Smooth muscle cell (in vitro differentiated cells): Measurements from ENCODE around the gene STIM1. TPM values are rescaled to one million over a fixed set of nuclear protein-coding genes. Genes with fewer than 3 reads are reported as not detected.

ENCODE experiments used
- DNase-seq: peaks from one replicate; lab custom pipeline; 2025; ENCODE audit not compliant: unreplicated experiment; lab: John Stamatoyannopoulos, UW
- H2AFZ ChIP-seq: fragments of 200-600 bp; sonication (generic); 2 replicates; pipeline ENCODE4 v1.6.0; 2016; ENCODE audit warnings: antibody characterized with exemption, low read depth, mild to moderate bottlenecking
- H3F3A ChIP-seq: fragments of 200-600 bp; sonication (generic); 2 replicates; pipeline ENCODE4 v1.6.0; 2017; ENCODE audit warnings: antibody characterized with exemption, low read depth
- H3K27ac ChIP-seq: fragments of 200-600 bp; sonication (generic); 2 replicates; pipeline ENCODE4 v1.5.1; 2016; ENCODE audit warnings: low read depth, mild to moderate bottlenecking
- H3K27me3 ChIP-seq: fragments of 200-600 bp; sonication (generic); 2 replicates; pipeline ENCODE4 v1.6.1; 2016; ENCODE audit warnings: low read depth, mild to moderate bottlenecking
- H3K36me3 ChIP-seq: fragments of 200-600 bp; sonication (generic); 2 replicates; pipeline ENCODE4 v1.5.1; 2016; ENCODE audit warnings: low read depth
- H3K4me1 ChIP-seq: fragments of 200-600 bp; sonication (generic); 2 replicates; pipeline ENCODE4 v1.5.1; 2016; ENCODE audit warnings: low read depth
- H3K4me2 ChIP-seq: fragments of 200-600 bp; sonication (generic); 2 replicates; pipeline ENCODE4 v1.6.0; 2016; ENCODE audit warnings: mild to moderate bottlenecking
- H3K4me3 ChIP-seq: fragments of 200-600 bp; sonication (generic); 2 replicates; pipeline ENCODE4 v1.5.1; 2016; ENCODE audit warnings: mild to moderate bottlenecking
- H3K79me2 ChIP-seq: fragments of 200-600 bp; sonication (generic); 2 replicates; pipeline ENCODE4 v1.6.0; 2016; ENCODE audit warnings: low read depth, mild to moderate bottlenecking
- H3K9ac ChIP-seq: fragments of 200-600 bp; sonication (generic); 2 replicates; pipeline ENCODE4 v1.6.0; 2016; ENCODE audit warnings: low read depth
- H3K9me3 ChIP-seq: fragments of 200-600 bp; sonication (generic); replicated peaks from 2 replicates; pipeline ENCODE4 v1.5.1; 2016; ENCODE audit warnings: low read depth
- H4K20me1 ChIP-seq: fragments of 200-600 bp; sonication (generic); 2 replicates; pipeline ENCODE4 v1.6.0; 2016; ENCODE audit warnings: low read depth
- WGBS: methylation state at CpG from one replicate; pipeline ENCODE4 v1.1.7; 2016; ENCODE audit warnings: low lambda C conversion rate; 5-methylcytosine and 5-hydroxymethylcytosine counted together
- polyA plus RNA-seq: library from polyadenylated mRNA; unstranded; fragments of >200 nt; fragmentation: Nextera tagmentation; extraction: Ambion mirVana; gene quantifications from 2 replicates; pipeline ENCODE4 v1.2.1, GENCODE V29; 2016
- total RNA-seq: library from RNA; depleted of rRNA; stranded (reverse); fragments of >200 nt; gene quantifications from 2 replicates; pipeline ENCODE4 v1.2.3, GENCODE V29; 2014
- TF ChIP-seq, protein P1 (sequence below): fragments of 200-600 bp; sonication (generic); IDR thresholded peaks from 2 replicates; pipeline ENCODE4 v1.5.1; 2017; ENCODE audit warnings: borderline replicate concordance, mild to moderate bottlenecking, antibody characterized with exemption; ENCODE audit not compliant: insufficient read depth, poor library complexity, severe bottlenecking

STIM1 gene
- total and polyA plus RNA-seq, 2 experiments from 2014 or later = 15.3 to 31.5 TPM

DNA sequence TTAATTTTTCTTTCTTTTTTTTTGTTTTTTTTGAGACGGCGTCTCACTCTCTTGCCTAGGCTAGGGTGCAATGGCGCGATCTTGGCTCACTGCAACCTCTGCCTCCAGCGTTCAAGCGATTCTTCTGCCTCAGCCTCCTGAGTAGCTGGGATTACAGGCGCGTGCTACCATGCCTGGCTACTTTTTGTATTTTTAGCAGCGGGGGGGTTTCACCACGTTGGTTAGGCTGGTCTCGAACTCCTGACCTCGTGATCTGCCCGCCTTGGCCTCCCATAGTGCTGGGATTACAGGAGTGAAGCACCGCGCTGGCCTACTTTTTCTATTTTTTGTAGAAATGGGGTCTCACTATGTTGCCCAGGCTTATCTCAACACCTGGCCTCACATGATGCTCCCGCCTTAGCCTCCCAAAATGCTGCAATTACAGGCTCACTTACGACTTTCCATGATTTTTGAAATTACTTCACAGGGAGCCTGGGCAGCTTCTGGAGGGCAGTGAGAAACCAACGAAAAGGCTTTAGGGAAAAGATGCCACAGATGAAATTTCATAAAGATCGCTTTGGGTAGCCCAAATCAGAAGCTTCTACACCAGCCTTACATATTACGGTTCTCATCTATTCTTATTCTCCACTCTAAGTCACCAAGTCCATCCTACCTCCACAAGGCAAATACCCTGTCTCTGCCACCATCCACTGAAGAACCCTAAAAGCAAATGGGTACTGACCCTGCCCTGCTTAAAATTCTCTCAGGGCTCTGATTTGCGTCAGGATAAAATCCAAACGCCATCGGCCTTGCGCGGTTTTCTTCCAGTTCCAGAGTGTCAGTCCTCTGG is 238.3 kb downstream of the STIM1 start:
- H3F3A ChIP-seq = no peaks in the 10 kb centered on the region
- peaks cover 26% of the 10 kb centered on the region for H3K79me2 ChIP-seq
- no peaks in the 10 kb centered on the region for H3K9me3 ChIP-seq
- peaks cover 12% of the 10 kb centered on the region for H3K4me1 ChIP-seq
- TF ChIP-seq, protein P1, sequence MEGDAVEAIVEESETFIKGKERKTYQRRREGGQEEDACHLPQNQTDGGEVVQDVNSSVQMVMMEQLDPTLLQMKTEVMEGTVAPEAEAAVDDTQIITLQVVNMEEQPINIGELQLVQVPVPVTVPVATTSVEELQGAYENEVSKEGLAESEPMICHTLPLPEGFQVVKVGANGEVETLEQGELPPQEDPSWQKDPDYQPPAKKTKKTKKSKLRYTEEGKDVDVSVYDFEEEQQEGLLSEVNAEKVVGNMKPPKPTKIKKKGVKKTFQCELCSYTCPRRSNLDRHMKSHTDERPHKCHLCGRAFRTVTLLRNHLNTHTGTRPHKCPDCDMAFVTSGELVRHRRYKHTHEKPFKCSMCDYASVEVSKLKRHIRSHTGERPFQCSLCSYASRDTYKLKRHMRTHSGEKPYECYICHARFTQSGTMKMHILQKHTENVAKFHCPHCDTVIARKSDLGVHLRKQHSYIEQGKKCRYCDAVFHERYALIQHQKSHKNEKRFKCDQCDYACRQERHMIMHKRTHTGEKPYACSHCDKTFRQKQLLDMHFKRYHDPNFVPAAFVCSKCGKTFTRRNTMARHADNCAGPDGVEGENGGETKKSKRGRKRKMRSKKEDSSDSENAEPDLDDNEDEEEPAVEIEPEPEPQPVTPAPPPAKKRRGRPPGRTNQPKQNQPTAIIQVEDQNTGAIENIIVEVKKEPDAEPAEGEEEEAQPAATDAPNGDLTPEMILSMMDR = no peak
- no peaks in the 10 kb centered on the region for H3K36me3 ChIP-seq
- H3K9ac ChIP-seq = peak overlapping the region; percentile 87
- H2AFZ ChIP-seq = peak overlapping the region; percentile 70
- peak overlapping the region; percentile 70 for H3K4me3 ChIP-seq
- WGBS = 72% methylated on average over 25 of the region's 25 CpGs
- peak overlapping the region; percentile 90 for H3K27ac ChIP-seq
- H4K20me1 ChIP-seq = no peaks in the 10 kb centered on the region
- DNase-seq = no peak
- no peaks in the 10 kb centered on the region for H3K27me3 ChIP-seq
- H3K4me2 ChIP-seq = peak overlapping the region; percentile 86

DNA sequence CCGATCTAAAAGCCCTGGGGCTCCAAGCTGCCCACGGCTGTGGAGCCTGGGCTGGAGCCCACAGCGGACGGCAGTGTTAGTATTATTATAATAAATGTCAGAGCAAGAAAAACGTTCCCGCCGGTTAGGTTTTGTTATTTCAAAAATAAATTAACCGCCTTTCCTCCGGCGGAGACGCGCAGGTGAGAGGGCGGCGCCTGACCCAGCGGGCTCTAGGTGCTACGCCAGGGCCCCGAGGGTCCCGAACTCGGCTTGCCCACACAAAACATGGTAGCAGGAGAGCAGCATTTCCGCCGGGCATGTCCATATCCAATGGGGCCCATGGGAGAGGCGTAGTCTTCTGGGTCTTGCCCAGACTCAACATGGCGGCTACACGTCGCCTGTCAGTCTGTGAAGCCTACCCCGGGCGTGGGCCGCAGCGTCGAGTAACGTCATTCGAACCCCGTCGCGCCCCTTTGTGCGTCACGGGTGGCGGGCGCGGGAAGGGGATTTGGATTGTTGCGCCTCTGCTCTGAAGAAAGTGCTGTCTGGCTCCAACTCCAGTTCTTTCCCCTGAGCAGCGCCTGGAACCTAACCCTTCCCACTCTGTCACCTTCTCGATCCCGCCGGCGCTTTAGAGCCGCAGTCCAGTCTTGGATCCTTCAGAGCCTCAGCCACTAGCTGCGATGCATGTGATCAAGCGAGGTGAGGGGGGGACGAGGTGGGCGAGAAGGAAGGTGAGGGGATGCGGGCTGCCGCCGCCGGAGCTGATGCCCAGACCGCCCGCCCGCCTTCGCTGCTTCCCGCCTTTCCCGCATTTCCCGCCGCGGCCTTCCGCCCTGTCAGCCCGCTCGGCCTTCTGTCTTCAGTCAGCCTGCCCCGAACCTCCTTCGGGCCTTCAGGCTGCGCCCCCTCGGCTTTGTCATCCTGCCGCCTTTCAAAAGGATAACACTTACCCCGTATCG is 239.2 kb downstream of the STIM1 start, which contains the start of gene RRM1:
Gene RRM1, plus strand, starts transcription at position 452 of the 944 bp plus-strand sequence. Its CDS starts 214 bp downstream, at position 666.
- Histone ChIP-seq H3K4me2 (peak within 1 kb of the TSS; percentile 86), H4K20me1 (no peaks in the 10 kb centered on the region), H2AFZ (peak within 1 kb of the TSS; percentile 70), H3K36me3 (no peaks in the 10 kb centered on the region), H3F3A (no peaks in the 10 kb centered on the region), H3K4me1 (peaks cover 17% of the 10 kb centered on the region), H3K9ac (peak within 1 kb of the TSS; percentile 87), H3K4me3 (peak within 1 kb of the TSS; percentile 70), H3K9me3 (no peaks in the 10 kb centered on the region), H3K27me3 (no peaks in the 10 kb centered on the region), H3K79me2 (peaks cover 31% of the 10 kb centered on the region), H3K27ac (peak within 1 kb of the TSS; percentile 90)
- WGBS = under 1% methylated on average over 56 of the region's 74 CpGs
- peak; percentile 87 for DNase-seq
- TF ChIP-seq, protein P1 = no peak

DNA sequence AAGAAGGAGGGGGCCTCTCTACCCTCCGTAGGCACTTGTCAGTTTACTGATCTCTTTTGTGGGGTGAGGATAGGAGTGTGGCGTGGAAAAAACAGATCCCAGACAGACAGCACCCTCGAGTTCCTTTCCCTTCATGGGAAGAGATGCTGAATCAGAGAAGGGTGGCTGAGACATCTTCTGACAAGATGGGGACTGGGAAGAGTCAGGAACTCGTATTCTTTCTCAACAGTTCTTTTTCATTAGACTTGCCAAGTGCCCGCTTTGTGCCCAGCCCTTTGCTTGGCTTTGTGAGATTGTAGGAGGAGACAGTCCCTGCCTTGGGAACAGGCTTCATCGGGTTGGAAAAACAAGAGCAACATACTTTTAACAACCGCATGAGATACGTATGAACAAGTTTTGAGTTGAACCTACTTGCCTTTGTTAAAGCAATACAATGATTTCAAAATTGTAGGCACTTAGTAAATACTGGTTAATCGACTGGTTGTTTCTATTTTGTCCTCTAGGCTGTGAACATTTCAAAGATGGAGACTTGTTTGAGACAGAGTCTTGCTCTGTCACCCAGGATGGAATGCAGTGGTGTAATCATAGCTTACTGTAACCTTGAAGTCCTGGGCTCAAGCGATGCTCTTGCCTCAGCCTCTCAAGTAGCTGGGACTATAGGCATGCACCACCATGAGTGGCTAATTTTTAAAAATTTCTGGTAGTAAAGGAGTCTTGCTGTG is 240.2 kb downstream of the STIM1 start:
- H3K9ac ChIP-seq = peak overlapping the region; percentile 87
- no peak for DNase-seq
- H3K9me3 ChIP-seq = no peaks in the 10 kb centered on the region
- H2AFZ ChIP-seq = peak overlapping the region; percentile 70
- TF ChIP-seq, protein P1 = no peak
- H3F3A ChIP-seq = no peaks in the 10 kb centered on the region
- peak overlapping the region; percentile 90 for H3K27ac ChIP-seq
- H3K4me2 ChIP-seq = peak overlapping the region; percentile 86
- 23% methylated on average over 10 of the region's 10 CpGs for WGBS
- H3K4me3 ChIP-seq = peak overlapping the region; percentile 70
- H3K27me3 ChIP-seq = no peaks in the 10 kb centered on the region
- peaks cover 8% of the 10 kb centered on the region for H4K20me1 ChIP-seq
- H3K79me2 ChIP-seq = peaks cover 41% of the 10 kb centered on the region
- peaks cover 17% of the 10 kb centered on the region for H3K4me1 ChIP-seq
- no peaks in the 10 kb centered on the region for H3K36me3 ChIP-seq
